ENCODE measurements around the gene PCDHA5. TPM values are rescaled to one million over a fixed set of nuclear protein-coding genes. Genes with fewer than 3 reads are reported as not detected.
"Not testable (repeated sequence)": the region's sequence is repeated elsewhere in the genome, so short reads cannot be mapped to it uniquely, and the experiment has no call there.

The PCDHA5 gene
- polyA plus RNA-seq, 1 experiment: 0.02 TPM

GRCh38 chr5:140808889-140809291 is 12.5 kb upstream of the PCDHA5 start:
- POLR2A ChIA-PET: no interaction called here
- no peak for TF ChIP-seq CTCF (IDR thresholded peaks at IDR 0.05; ENCODE audit: low read depth, low read length)

GRCh38 chr5:140822281-140822629 is 842 bp downstream of the PCDHA5 start:
- H3K27me3 ChIP-seq (ENCODE audit: control insufficient read depth, insufficient read depth, low read length): no peaks in the 10 kb centered on the region
- CTCF ChIA-PET: no interaction called here
- no peak for TF ChIP-seq CTCF (IDR thresholded peaks at IDR 0.05; ENCODE audit: low read depth, low read length)
- DNase-seq (ENCODE audit: low read depth, low spot score): no peak
- H3K9me3 ChIP-seq (ENCODE audit: control insufficient read depth, insufficient read depth, low read length): peaks cover 23% of the 10 kb centered on the region
- POLR2A ChIA-PET: no interaction called here
- H3K4me3 ChIP-seq (ENCODE audit: low read depth, low read length): no peak overlapping the region
- no peak overlapping the region for H3K27ac ChIP-seq (ENCODE audit: low read depth, low read length)

More at GRCh38 chr5:140808889-140809291, 12.5 kb upstream of the PCDHA5 start:
- H3K27ac ChIP-seq (ENCODE audit: low read depth, low read length): no peak overlapping the region
- no peaks in the 10 kb centered on the region for H3K27me3 ChIP-seq (ENCODE audit: control insufficient read depth, insufficient read depth, low read length)
- peaks cover 23% of the 10 kb centered on the region for H3K9me3 ChIP-seq (ENCODE audit: control insufficient read depth, insufficient read depth, low read length)
- DNase-seq (ENCODE audit: low read depth, low spot score): no peak
- no peak overlapping the region for H3K4me3 ChIP-seq (ENCODE audit: low read depth, low read length)
- CTCF ChIA-PET: no interaction called here

- CTCF ChIA-PET; H3K4me3 ChIP-seq (ENCODE audit: low read depth, low read length); H3K27ac ChIP-seq (ENCODE audit: low read depth, low read length); H3K27me3 ChIP-seq (ENCODE audit: control insufficient read depth, insufficient read depth, low read length); POLR2A ChIA-PET; DNase-seq (ENCODE audit: low read depth, low spot score): not testable (repeated sequence)
- H3K9me3 ChIP-seq (ENCODE audit: control insufficient read depth, insufficient read depth, low read length): peaks cover 24% of the 10 kb centered on the region
These were observed 1.6 kb downstream of the PCDHA5 start for GRCh38 chr5:140822969-140823368.

GRCh38 chr5:140823475-140823874 is 2.1 kb downstream of the PCDHA5 start:
- Histone ChIP-seq H3K27ac (ENCODE audit: low read depth, low read length) (no peak overlapping the region), H3K27me3 (ENCODE audit: control insufficient read depth, insufficient read depth, low read length) (no peaks in the 10 kb centered on the region), H3K9me3 (ENCODE audit: control insufficient read depth, insufficient read depth, low read length) (peaks cover 29% of the 10 kb centered on the region), H3K4me3 (ENCODE audit: low read depth, low read length) (no peak overlapping the region)
- ChIA-PET POLR2A (no interaction called here), CTCF (no interaction called here)
- no peak for DNase-seq (ENCODE audit: low read depth, low spot score)
- no peak for TF ChIP-seq CTCF (IDR thresholded peaks at IDR 0.05; ENCODE audit: low read depth, low read length)

- peaks cover 32% of the 10 kb centered on the region for H3K9me3 ChIP-seq (ENCODE audit: control insufficient read depth, insufficient read depth, low read length)
- CTCF ChIA-PET: no interaction called here
- POLR2A ChIA-PET: no interaction called here
- no peaks in the 10 kb centered on the region for H3K27me3 ChIP-seq (ENCODE audit: control insufficient read depth, insufficient read depth, low read length)
- no peak within 1 kb of the TSS for H3K4me3 ChIP-seq (ENCODE audit: low read depth, low read length)
- DNase-seq (ENCODE audit: low read depth, low spot score): no peak
- TF ChIP-seq CTCF (IDR thresholded peaks at IDR 0.05; ENCODE audit: low read depth, low read length): no peak
- no peak within 1 kb of the TSS for H3K27ac ChIP-seq (ENCODE audit: low read depth, low read length)
These were observed 6.4 kb downstream of the PCDHA5 start, which contains the start of gene PCDHA6 for GRCh38 chr5:140827704-140828361. PCDHA6 (plus strand) TSS chr5:140827960; CDS start chr5:140828092, 132 bp downstream.

Data from AG04450 (cell line).